ENCODE measurements around the gene CYTIP. TPM values are rescaled to one million over a fixed set of nuclear protein-coding genes. Genes with fewer than 3 reads are reported as not detected.

CYTIP gene
- polyA plus RNA-seq, 1 donor from 2014 or later, result not detected

DNA sequence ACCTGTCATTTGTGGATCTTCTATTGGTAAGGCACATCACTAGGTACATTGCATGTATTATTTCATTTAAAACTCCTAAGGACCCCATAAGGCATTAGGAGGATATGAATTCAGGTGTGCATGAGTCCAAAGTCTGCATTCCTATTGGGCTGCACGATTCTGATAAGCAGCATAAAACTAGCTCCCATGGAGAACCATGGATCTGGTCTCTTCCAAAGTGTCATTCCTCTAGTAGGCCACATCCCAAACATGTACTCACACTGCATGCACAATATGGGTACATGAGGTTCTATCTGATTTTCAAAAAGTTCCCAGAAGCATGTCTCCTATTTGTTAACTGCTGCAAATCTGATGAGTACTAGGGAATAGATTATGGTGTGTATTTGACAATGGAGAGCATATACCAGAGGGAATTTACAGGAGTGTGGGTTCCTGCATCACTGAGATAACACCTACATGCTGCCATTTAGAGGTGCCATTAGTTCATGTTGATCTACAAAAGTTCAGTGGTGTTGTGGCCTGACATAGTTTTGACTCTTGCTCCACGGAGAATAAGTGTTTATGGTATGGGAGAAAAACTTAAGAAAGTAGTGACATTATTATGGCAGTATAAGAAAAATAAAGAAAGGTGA is 11.3 kb downstream of the CYTIP start:
- H3K9ac ChIP-seq (ENCODE audit: low read length), result no peak overlapping the region
- H3K4me3 ChIP-seq (ENCODE audit: low read length), result no peak overlapping the region
- no peaks in the 10 kb centered on the region for H3F3A ChIP-seq (ENCODE audit: insufficient read depth, low read length, poor library complexity, severe bottlenecking)
- no peaks in the 10 kb centered on the region for H4K20me1 ChIP-seq (ENCODE audit: insufficient read depth)
- no peak for TF ChIP-seq REST (IDR thresholded peaks at IDR 0.05; ENCODE audit: borderline replicate concordance)
- TF ChIP-seq CTCF (IDR thresholded peaks at IDR 0.05; ENCODE audit: poor library complexity, severe bottlenecking), result no peak
- TF ChIP-seq POLR2AphosphoS5 (IDR thresholded peaks at IDR 0.05), result no peak
- no peak for TF ChIP-seq MXI1 (conservative IDR thresholded peaks at IDR 0.05; ENCODE audit: poor library complexity, severe bottlenecking)
- TF ChIP-seq SMC3 (conservative IDR thresholded peaks at IDR 0.05; ENCODE audit: poor library complexity), result no peak
- no peak for TF ChIP-seq EP300 (conservative IDR thresholded peaks at IDR 0.05; ENCODE audit: poor library complexity, severe bottlenecking)
- TF ChIP-seq RAD21 (conservative IDR thresholded peaks at IDR 0.05), result no peak
- no peak for TF ChIP-seq TAF1 (IDR thresholded peaks at IDR 0.05; ENCODE audit: low read depth)
- no peak for TF ChIP-seq EZH2 (IDR thresholded peaks at IDR 0.05; ENCODE audit: borderline replicate concordance, insufficient read depth, low read length, poor library complexity, severe bottlenecking)
- H3K4me2 ChIP-seq (ENCODE audit: low read length), result no peak overlapping the region
- H3K27me3 ChIP-seq (ENCODE audit: insufficient read depth, low read depth, low read length), result no peaks in the 10 kb centered on the region
- H3K79me2 ChIP-seq (replicated peaks; ENCODE audit: insufficient read depth, low read length), result no peaks in the 10 kb centered on the region
- H3K9me3 ChIP-seq (ENCODE audit: low read length), result no peaks in the 10 kb centered on the region
- no peak overlapping the region for H3K27ac ChIP-seq (ENCODE audit: low read length)
- no peak overlapping the region for H2AFZ ChIP-seq (ENCODE audit: low read depth, low read length)
- H3K9me2 ChIP-seq (ENCODE audit: insufficient read depth, low read length), result no peaks in the 10 kb centered on the region
- H3K36me3 ChIP-seq (ENCODE audit: insufficient read depth, low read length), result no peaks in the 10 kb centered on the region

DNA sequence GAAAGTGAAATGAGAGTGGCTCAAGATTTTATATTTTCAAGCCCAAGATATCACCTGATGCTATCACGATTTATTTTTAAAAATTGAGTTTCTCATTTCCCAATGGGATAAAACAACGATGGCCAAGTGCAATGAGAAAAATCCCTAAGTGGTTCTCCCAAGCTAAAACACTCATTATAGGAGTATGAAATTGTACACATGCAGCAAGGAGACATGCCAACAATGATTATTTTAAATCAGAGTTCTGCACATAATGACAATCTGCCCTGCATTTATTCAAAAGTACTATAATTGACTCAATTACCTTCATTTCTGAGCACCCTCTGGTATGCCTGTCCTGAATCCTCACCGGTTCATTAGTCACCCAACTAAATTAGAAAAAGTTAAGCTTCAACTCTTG is 12.7 kb downstream of the CYTIP start:
- Histone ChIP-seq H2AFZ (ENCODE audit: low read depth, low read length) (no peak overlapping the region), H3K36me3 (ENCODE audit: insufficient read depth, low read length) (no peaks in the 10 kb centered on the region), H3K9ac (ENCODE audit: low read length) (no peak overlapping the region), H3K27me3 (ENCODE audit: insufficient read depth, low read depth, low read length) (no peaks in the 10 kb centered on the region), H3K9me2 (ENCODE audit: insufficient read depth, low read length) (no peaks in the 10 kb centered on the region), H4K20me1 (ENCODE audit: insufficient read depth) (no peaks in the 10 kb centered on the region), H3K27ac (ENCODE audit: low read length) (no peak overlapping the region), H3F3A (ENCODE audit: insufficient read depth, low read length, poor library complexity, severe bottlenecking) (no peaks in the 10 kb centered on the region), H3K79me2 (replicated peaks; ENCODE audit: insufficient read depth, low read length) (no peaks in the 10 kb centered on the region), H3K9me3 (ENCODE audit: low read length) (peaks cover 5% of the 10 kb centered on the region), H3K4me2 (ENCODE audit: low read length) (no peak overlapping the region), H3K4me3 (ENCODE audit: low read length) (no peak overlapping the region)
- TF ChIP-seq RAD21 (conservative IDR thresholded peaks at IDR 0.05) (no peak), EZH2 (IDR thresholded peaks at IDR 0.05; ENCODE audit: borderline replicate concordance, insufficient read depth, low read length, poor library complexity, severe bottlenecking) (no peak)
